A673 (cell line): ENCODE results near the gene LPP.

Experiments used
- CTCF ChIP-seq: fragments of 300-800, 200-600 bp; sonication (generic); conservative IDR thresholded peaks from 2 replicates; pipeline ENCODE4 v1.5.1; 2017; ENCODE audit warnings: low read depth, mild to moderate bottlenecking, antibody characterized with exemption, low read length, moderate library complexity, mixed read lengths
- EZH2 ChIP-seq: fragments of 200-600 bp; sonication (generic); IDR thresholded peaks from 2 replicates; pipeline ENCODE4 v1.6.1; 2017; ENCODE audit warnings: borderline replicate concordance, low read depth, mild to moderate bottlenecking, mixed read lengths, antibody characterized with exemption, low read length; ENCODE audit not compliant: poor library complexity, severe bottlenecking

GRCh38 chr3:188174317-188175044 lies 20.5 kb downstream of the LPP start:
- TF ChIP-seq CTCF: no peak
- TF ChIP-seq EZH2: no peak
